Right cardiac atrium (tissue), 5 donors: ENCODE data around the gene LRG1. TPM values are rescaled to one million over a fixed set of nuclear protein-coding genes. Genes with fewer than 3 reads are reported as not detected.

Source experiments
- ATAC-seq, 2 donors: fragments of 200-7000 bp; cut with Tn5 transposase; one replicate each; pipeline versions ENCODE4 v1.8.0 to v1.9.1; 2020; ENCODE audit warnings: moderate library complexity in 2 of 2, mild to moderate bottlenecking in 1 of 2
- DNase-seq, 3 donors: peaks; one replicate each; pipeline ENCODE4 v3.0.0-alpha.2; 2020
- H3K27ac ChIP-seq: one replicate; pipeline ENCODE4 v1.5.1; 2013; ENCODE audit warnings: mild to moderate bottlenecking, low read length, control low read depth, moderate library complexity
- H3K27me3 ChIP-seq: one replicate; pipeline ENCODE4 v1.6.1; 2013; ENCODE audit not compliant: control insufficient read depth, insufficient read depth
- H3K4me1 ChIP-seq: one replicate; pipeline ENCODE4 v1.6.1; 2013; ENCODE audit warnings: low read length; ENCODE audit not compliant: control insufficient read depth, insufficient read depth
- H3K4me3 ChIP-seq: one replicate; pipeline ENCODE4 v1.5.1; 2013; ENCODE audit warnings: low read length, control low read depth
- H3K9me3 ChIP-seq: one replicate; pipeline ENCODE4 v1.6.1; 2013; ENCODE audit warnings: low read length; ENCODE audit not compliant: control insufficient read depth
- WGBS: extraction: QIAGEN DNeasy Blood & Tissue Kit; methylation state at CpG from one replicate; pipeline ENCODE4 v1.1.7; 2013; 5-methylcytosine and 5-hydroxymethylcytosine counted together
- intact Hi-C, 4 donors: fragments of 100-400 bp; cut with DNase I; formaldehyde crosslinking; loops; one replicate each; pipeline versions ENCODE4 v1.11.0 to v1.14.0; 2022 to 2023
- polyA plus RNA-seq: library from polyadenylated mRNA; stranded (reverse); fragments of 200-250 nt; gene quantifications from one replicate; pipeline ENCODE4 v1.2.3, GENCODE V29; 2013
- total RNA-seq, 4 donors: library from RNA; stranded (reverse); fragmentation: NEBNext Ultra II Directional; extraction: Animal tissue kit (Norgen Biotek cat#: 25700); gene quantifications; one replicate each; pipeline ENCODE4 v1.2.1, GENCODE V29; 2021
- donor health status: healthy with polysubstance abuse.
- donor health status: DM: no; HTN: yes; CAD: no.
- donor health status: DM: no; HTN: no; CAD: no.
- donor health status: DM: no; HTN: yes; CAD: no; lungs with severe emphysema.
- donor health status: DM: yes; HTN: yes; CAD: no.

LRG1 gene
- total and polyA plus RNA-seq, 5 donors = 0.20 to 1.1 (median 0.35) TPM

- Histone ChIP-seq H3K27ac (no peak overlapping the region), H3K9me3 (no peaks in the 10 kb centered on the region), H3K27me3 (no peaks in the 10 kb centered on the region), H3K4me3 (no peak overlapping the region), H3K4me1 (no peaks in the 10 kb centered on the region)
- 68% methylated on average over 11 of the region's 11 CpGs for WGBS
- intact Hi-C loops = no loop called here
- DNase-seq (peak in 1 of 3 donors; percentile 51), ATAC-seq (peak; percentile 32 to 71)
Measured at GRCh38 chr19:4487572-4487971, 52.3 kb downstream of the LRG1 start.

Other genes with a start within 250 kb of the LRG1 start
- not detected for gene TMIGD2, start 237.6 kb downstream of the LRG1 start, total RNA-seq
- 0.25 TPM for gene TMIGD2, start 237.6 kb downstream of the LRG1 start, polyA plus RNA-seq
- gene FSD1, start 235.4 kb downstream of the LRG1 start, total RNA-seq = not detected
- gene FSD1, start 235.4 kb downstream of the LRG1 start, polyA plus RNA-seq = not detected
- 10 to 100 TPM in 3 of 4 donors, 1 to 10 TPM in 1; 6.7 to 13.9 (median 11.3) TPM for gene STAP2, start 201.2 kb downstream of the LRG1 start, total RNA-seq
- 7.8 TPM for gene STAP2, start 201.2 kb downstream of the LRG1 start, polyA plus RNA-seq
- gene MPND, start 196.5 kb downstream of the LRG1 start, total RNA-seq = 10 to 100 TPM; 22.8 to 25.8 (median 25.2) TPM
- 24.9 TPM for gene MPND, start 196.5 kb downstream of the LRG1 start, polyA plus RNA-seq
- 10 to 100 TPM; 26.3 to 40.3 (median 31.8) TPM for gene SH3GL1, start 139.5 kb downstream of the LRG1 start, total RNA-seq
- 27.7 TPM for gene SH3GL1, start 139.5 kb downstream of the LRG1 start, polyA plus RNA-seq
- gene CHAF1A, start 137.4 kb downstream of the LRG1 start, total RNA-seq = 1 to 10 TPM; 5.4 to 7.7 (median 6.2) TPM
- 4.3 TPM for gene CHAF1A, start 137.4 kb downstream of the LRG1 start, polyA plus RNA-seq
- 100 to 1,000 TPM in 3 of 4 donors, 10 to 100 TPM in 1; 99.8 to 124 (median 112) TPM for gene UBXN6, start 82.2 kb downstream of the LRG1 start, total RNA-seq
- gene UBXN6, start 82.2 kb downstream of the LRG1 start, polyA plus RNA-seq = 135 TPM
- gene HDGFL2, start 67.7 kb downstream of the LRG1 start, total RNA-seq = 10 to 100 TPM; 20.6 to 30.5 (median 28.6) TPM
- gene HDGFL2, start 67.7 kb downstream of the LRG1 start, polyA plus RNA-seq = 31.4 TPM
- gene PLIN4, start 21.6 kb downstream of the LRG1 start, total RNA-seq = 100 to 1,000 TPM; 102 to 201 (median 112) TPM
- gene PLIN4, start 21.6 kb downstream of the LRG1 start, polyA plus RNA-seq = 171 TPM
- gene PLIN5, start 4.8 kb downstream of the LRG1 start, total RNA-seq = 10 to 100 TPM; 25.5 to 60.3 (median 28.2) TPM
- 33.9 TPM for gene PLIN5, start 4.8 kb downstream of the LRG1 start, polyA plus RNA-seq
- gene SEMA6B, start 19.6 kb upstream of the LRG1 start, total RNA-seq = 10 to 100 TPM in 1 of 4 donors, 1 to 10 TPM in 3; 4.2 to 10.4 (median 7.9) TPM
- 11.5 TPM for gene SEMA6B, start 19.6 kb upstream of the LRG1 start, polyA plus RNA-seq
- gene TNFAIP8L1, start 99.5 kb upstream of the LRG1 start, total RNA-seq = 1 to 10 TPM; 2.8 to 5.6 (median 4.6) TPM
- 6.0 TPM for gene TNFAIP8L1, start 99.5 kb upstream of the LRG1 start, polyA plus RNA-seq
- gene MYDGF, start 130.3 kb upstream of the LRG1 start, total RNA-seq = 10 to 100 TPM; 21.7 to 47.0 (median 31.5) TPM
- 48.2 TPM for gene MYDGF, start 130.3 kb upstream of the LRG1 start, polyA plus RNA-seq
- 10 to 100 TPM; 35.1 to 43.9 (median 36.9) TPM for gene DPP9, start 183.8 kb upstream of the LRG1 start, total RNA-seq
- gene DPP9, start 183.8 kb upstream of the LRG1 start, polyA plus RNA-seq = 27.0 TPM